HepG2 (cell line): ENCODE measurements around the gene MBTD1. TPM values are rescaled to one million over a fixed set of nuclear protein-coding genes. Genes with fewer than 3 reads are reported as not detected.

Experiments used
- KDM4B ChIP-seq: sonication (generic); formaldehyde crosslinking; IDR thresholded peaks from 2 replicates; pipeline ENCODE4 v1.4.0; 2020; ENCODE audit warnings: missing genetic modification reagents
- REST ChIP-seq, 2 experiments: IDR thresholded peaks; 2 replicates each; pipeline ENCODE4 v1.6.1; 2011 to 2012; ENCODE audit warnings: low read length in 2 of 2, borderline replicate concordance in 1 of 2, low read depth in 1 of 2, mild to moderate bottlenecking in 1 of 2, moderate library complexity in 1 of 2
- SATB2 ChIP-seq: sonication (generic); formaldehyde crosslinking; IDR thresholded peaks from 2 replicates; pipeline ENCODE4 v1.5.0; 2020; ENCODE audit warnings: missing genetic modification reagents
- SOX13 ChIP-seq, 3 experiments: fragments of 450-650 bp in 1 of 3; sonication (generic) in 1 of 3; formaldehyde crosslinking in 1 of 3; IDR thresholded peaks in 2 of 3; conservative IDR thresholded peaks in 1 of 3; 2 replicates each; pipeline versions ENCODE4 v1.5.0 to v1.6.1; 2016 to 2020; ENCODE audit warnings: antibody characterized with exemption in 1 of 3, mild to moderate bottlenecking in 1 of 3, missing compliant biosample characterization in 1 of 3, missing genetic modification reagents in 1 of 3, moderate library complexity in 1 of 3
- TCF7 ChIP-seq: sonication (generic); IDR thresholded peaks from 2 replicates; pipeline ENCODE4 v1.6.1; 2016; ENCODE audit warnings: antibody characterized with exemption, low read depth
- ZNF256 ChIP-seq: sonication (generic); formaldehyde crosslinking; conservative IDR thresholded peaks from 2 replicates; pipeline ENCODE4 v1.4.0; 2020; ENCODE audit warnings: missing genetic modification reagents
- ZUFSP ChIP-seq: sonication (generic); formaldehyde crosslinking; IDR thresholded peaks from 2 replicates; pipeline ENCODE4 v1.9.0; 2021; ENCODE audit warnings: missing genetic modification reagents, mild to moderate bottlenecking, borderline replicate concordance
- polyA plus RNA-seq, 8 experiments: library from polyadenylated mRNA; depleted of rRNA in 3 of 8; stranded (reverse) in 7 of 8; unstranded in 1 of 8; fragments of >200 nt; fragmentation: Illumina TruSeq in 4 of 8; extraction: Trizol in 4 of 8; gene quantifications; 2 replicates each; pipeline versions ENCODE4 v1.2.1 to v1.2.3, GENCODE V29; 2011 to 2016; ENCODE audit warnings: low read depth in 4 of 8, missing spikeins in 1 of 8, mixed read lengths in 1 of 8; ENCODE audit not compliant: insufficient read depth in 1 of 8
- total RNA-seq, 5 experiments: library from RNA; depleted of rRNA; stranded (reverse); fragments of >200 nt; fragmentation: Illumina TruSeq; extraction: Trizol; gene quantifications; 2 replicates each; pipeline ENCODE4 v1.2.3, GENCODE V29; 2016; ENCODE audit warnings: low read depth in 1 of 5
- TF ChIP-seq, protein P1 (sequence below): sonication (generic); formaldehyde crosslinking; IDR thresholded peaks from 2 replicates; pipeline ENCODE4 v1.4.0; 2020; ENCODE audit warnings: mild to moderate bottlenecking, low read depth, missing genetic modification reagents
- TF ChIP-seq, protein P2 (sequence below): sonication (generic); formaldehyde crosslinking; IDR thresholded peaks from 2 replicates; pipeline ENCODE4 v1.8.1; 2022; ENCODE audit warnings: low read depth, mild to moderate bottlenecking, missing genetic modification reagents

The MBTD1 gene
- total and polyA plus RNA-seq, 2 of the 13 experiments (the other 11 are each of a cell fraction or from before 2014, with no cell fraction given) = 20.9 TPM

GRCh38 chr17:51153210-51154072 lies 106.4 kb downstream of the MBTD1 start, which contains the start of gene NME1 (continued):
- TF ChIP-seq SOX13 (IDR thresholded peaks at IDR 0.05) (no peak), SOX13 (CRISPR knock-in tag; conservative IDR thresholded peaks at IDR 0.05 in 1 of 2, IDR thresholded peaks at IDR 0.05 in 1 of 2) (peak in 1 of 2 experiments; percentile 82; a peak in 2 of 4 replicates), ZNF256 (CRISPR knock-in tag) (peak; percentile 98), TCF7 (no peak; the same call in 1 of the 2 replicates), ZUFSP (CRISPR knock-in tag) (no peak), SATB2 (CRISPR knock-in tag) (peak; percentile 97), REST (IDR thresholded peaks at IDR 0.05; ENCODE audit: borderline replicate concordance in 1 of 2, low read depth in 1 of 2, low read length in 2 of 2) (peak in 1 of 2 experiments; percentile 85; a peak in 2 of 4 replicates), KDM4B (CRISPR knock-in tag) (peak; percentile 98)
- TF ChIP-seq, protein P1, sequence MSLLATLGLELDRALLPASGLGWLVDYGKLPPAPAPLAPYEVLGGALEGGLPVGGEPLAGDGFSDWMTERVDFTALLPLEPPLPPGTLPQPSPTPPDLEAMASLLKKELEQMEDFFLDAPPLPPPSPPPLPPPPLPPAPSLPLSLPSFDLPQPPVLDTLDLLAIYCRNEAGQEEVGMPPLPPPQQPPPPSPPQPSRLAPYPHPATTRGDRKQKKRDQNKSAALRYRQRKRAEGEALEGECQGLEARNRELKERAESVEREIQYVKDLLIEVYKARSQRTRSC (CRISPR knock-in tag) = peak; percentile 98
- TF ChIP-seq, protein P2, sequence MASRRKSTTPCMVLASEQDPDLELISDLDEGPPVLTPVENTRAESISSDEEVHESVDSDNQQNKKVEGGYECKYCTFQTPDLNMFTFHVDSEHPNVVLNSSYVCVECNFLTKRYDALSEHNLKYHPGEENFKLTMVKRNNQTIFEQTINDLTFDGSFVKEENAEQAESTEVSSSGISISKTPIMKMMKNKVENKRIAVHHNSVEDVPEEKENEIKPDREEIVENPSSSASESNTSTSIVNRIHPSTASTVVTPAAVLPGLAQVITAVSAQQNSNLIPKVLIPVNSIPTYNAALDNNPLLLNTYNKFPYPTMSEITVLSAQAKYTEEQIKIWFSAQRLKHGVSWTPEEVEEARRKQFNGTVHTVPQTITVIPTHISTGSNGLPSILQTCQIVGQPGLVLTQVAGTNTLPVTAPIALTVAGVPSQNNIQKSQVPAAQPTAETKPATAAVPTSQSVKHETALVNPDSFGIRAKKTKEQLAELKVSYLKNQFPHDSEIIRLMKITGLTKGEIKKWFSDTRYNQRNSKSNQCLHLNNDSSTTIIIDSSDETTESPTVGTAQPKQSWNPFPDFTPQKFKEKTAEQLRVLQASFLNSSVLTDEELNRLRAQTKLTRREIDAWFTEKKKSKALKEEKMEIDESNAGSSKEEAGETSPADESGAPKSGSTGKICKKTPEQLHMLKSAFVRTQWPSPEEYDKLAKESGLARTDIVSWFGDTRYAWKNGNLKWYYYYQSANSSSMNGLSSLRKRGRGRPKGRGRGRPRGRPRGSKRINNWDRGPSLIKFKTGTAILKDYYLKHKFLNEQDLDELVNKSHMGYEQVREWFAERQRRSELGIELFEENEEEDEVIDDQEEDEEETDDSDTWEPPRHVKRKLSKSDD = 0 out of 2 replicates have a peak, but pooled peaks have one; percentile 10
